ENCODE results near the gene OR51B4. TPM values are rescaled to one million over a fixed set of nuclear protein-coding genes. Genes with fewer than 3 reads are reported as not detected.

The OR51B4 gene
- total and polyA plus RNA-seq, 9 of the 15 experiments (the other 6 are each of a cell fraction or from before 2014, with no cell fraction given) = 17.1 to 64.6 (median 39.9) TPM

DNA sequence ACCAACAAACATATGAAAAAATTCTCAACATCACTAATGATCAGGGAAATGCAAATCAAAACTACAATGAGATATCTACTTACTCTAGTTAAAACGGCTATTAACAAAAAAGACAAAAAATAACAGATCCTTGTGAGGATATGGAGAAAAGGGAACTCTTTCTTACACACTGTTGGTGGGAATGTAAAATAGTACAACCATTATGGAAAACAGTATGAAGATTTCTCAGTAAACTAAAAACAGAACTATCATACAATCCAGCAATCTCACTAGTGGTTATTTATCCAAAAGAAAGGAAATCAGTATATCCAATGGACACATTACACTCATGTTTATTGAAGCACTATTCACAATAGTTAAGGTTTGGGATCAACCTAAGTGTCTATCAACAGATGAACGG is 35.9 kb downstream of the OR51B4 start:
- no peak for DNase-seq (ENCODE audit: extremely low read depth in 1 of 4, low spot score in 3 of 4)
- H3K9ac ChIP-seq (ENCODE audit: insufficient read depth in 1 of 2, low read depth in 2 of 2, low read length in 2 of 2) = no peak overlapping the region
- no peak overlapping the region for H2AFZ ChIP-seq (ENCODE audit: low read depth, low read length)
- no peaks in the 10 kb centered on the region for H3K9me3 ChIP-seq (replicated peaks; ENCODE audit: control insufficient read depth, insufficient read depth, low read depth, low read length)
- H3K79me2 ChIP-seq (ENCODE audit: control insufficient read depth, insufficient read depth, low read length) = peaks cover 41% of the 10 kb centered on the region
- no peak overlapping the region for H3K27ac ChIP-seq (ENCODE audit: extremely low read depth, low read depth, low read length)
- intact Hi-C loops (cut with micrococcal nuclease) = no loop called here
- no peak overlapping the region for H3K4me3 ChIP-seq
- no peaks in the 10 kb centered on the region for H3K9me1 ChIP-seq (ENCODE audit: control insufficient read depth, insufficient read depth, low read length)
- no peak for FAIRE-seq
- BruUV-seq (replicated peaks) = no TSS peak
- H4K20me1 ChIP-seq (replicated peaks; ENCODE audit: control insufficient read depth, insufficient read depth, low read length) = no peaks in the 10 kb centered on the region
- POLR2A ChIA-PET = interaction anchor here (0.6 to 2.4 kb wide), 5 partner anchors 10 to 135 kb away, joined by 3 to 5 read pairs (median 4); no protein-coding TSS in a partner anchor
- no peaks in the 10 kb centered on the region for H3K27me3 ChIP-seq (ENCODE audit: control insufficient read depth in 2 of 2, insufficient read depth in 2 of 2, low read length in 2 of 2)
- WGBS (ENCODE audit: insufficient coverage, low coverage, missing lambda C conversion rate) = 60% methylated on average over 2 of the region's 2 CpGs
- ATAC-seq = no peak
- in situ Hi-C loops (cut with MboI) = no loop called here
- CTCF ChIA-PET (ENCODE audit: low intra/inter-chr PET ratio) = no interaction called here
- peaks cover 28% of the 10 kb centered on the region for H3K36me3 ChIP-seq (ENCODE audit: control insufficient read depth, insufficient read depth, low read length)
- TF ChIP-seq SLC30A9 (CRISPR knock-in tag; IDR thresholded peaks at IDR 0.05) (no peak), ZNF436 (CRISPR knock-in tag; IDR thresholded peaks at IDR 0.05) (0 out of 2 replicates have a peak, but pooled peaks have one; percentile 57), ZFP30 (CRISPR knock-in tag; IDR thresholded peaks at IDR 0.05; ENCODE audit: borderline replicate concordance) (peak; percentile 57; the same call in 1 of the 2 replicates)
- no peak overlapping the region for H3K4me2 ChIP-seq (ENCODE audit: insufficient read depth, low read length)
- H3K4me1 ChIP-seq (replicated peaks in 1 of 2; ENCODE audit: control insufficient read depth in 2 of 2, insufficient read depth in 2 of 2, low read length in 2 of 2) = peaks cover 0 to 26% of the 10 kb centered on the region in 2 experiments; a peak in 4 of 5 replicates

DNA sequence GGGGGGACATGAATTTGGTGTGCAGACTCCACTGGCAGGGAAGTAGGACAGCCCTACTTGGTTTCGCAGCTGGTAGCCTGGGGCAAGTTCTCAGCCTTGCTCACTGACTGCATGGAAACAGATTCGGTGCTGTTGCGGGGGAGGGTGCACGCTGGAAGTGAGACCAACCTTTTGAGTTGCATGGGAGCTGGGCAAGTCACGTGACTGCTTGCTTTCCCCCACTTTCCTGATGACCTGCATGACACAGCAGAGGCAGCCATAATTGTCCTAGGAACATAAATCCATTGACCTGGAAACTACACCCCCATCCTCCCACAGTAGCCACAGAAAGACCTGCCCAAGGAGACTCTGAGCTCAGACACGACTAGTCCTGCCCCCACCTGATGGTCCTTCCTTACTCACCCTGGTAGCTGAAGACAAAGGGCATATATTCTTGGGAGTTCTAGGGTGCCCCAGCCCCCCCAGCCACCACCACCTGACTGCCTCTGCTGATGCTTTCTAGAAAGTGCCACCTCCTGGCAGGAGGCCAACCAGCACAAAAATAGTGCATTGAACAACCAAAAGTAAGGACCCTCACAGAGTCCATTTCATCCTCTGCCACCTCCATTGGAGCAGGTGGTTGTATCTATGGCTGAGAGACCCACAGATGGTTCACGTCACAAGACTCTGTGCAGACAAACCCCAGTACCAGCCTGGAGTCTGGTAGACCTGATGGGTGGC is 43.0 kb downstream of the OR51B4 start:
- intact Hi-C loops (cut with micrococcal nuclease) = no loop called here
- peaks cover 4% of the 10 kb centered on the region; the same call in 1 of the 2 replicates for H4K20me1 ChIP-seq (replicated peaks; ENCODE audit: control insufficient read depth, insufficient read depth, low read length)
- H3K4me1 ChIP-seq (replicated peaks in 1 of 2; ENCODE audit: control insufficient read depth in 2 of 2, insufficient read depth in 2 of 2, low read length in 2 of 2) = peaks cover 25 to 40% of the 10 kb centered on the region in 2 experiments
- H3K27me3 ChIP-seq (ENCODE audit: control insufficient read depth in 2 of 2, insufficient read depth in 2 of 2, low read length in 2 of 2) = no peaks in the 10 kb centered on the region
- ATAC-seq (peak; percentile 8), DNase-seq (ENCODE audit: extremely low read depth in 1 of 4, low spot score in 3 of 4) (peak; percentile 40 to 89 (median 48)), FAIRE-seq (peak; percentile 57)
- peak overlapping the region; percentile 39 for H3K4me2 ChIP-seq (ENCODE audit: insufficient read depth, low read length)
- peak overlapping the region in 1 of 2 experiments; percentile 81; a peak in 3 of 4 replicates for H3K9ac ChIP-seq (ENCODE audit: insufficient read depth in 1 of 2, low read depth in 2 of 2, low read length in 2 of 2)
- H2AFZ ChIP-seq (ENCODE audit: low read depth, low read length) = peak overlapping the region; percentile 41
- CTCF ChIA-PET (ENCODE audit: low intra/inter-chr PET ratio) = no interaction called here
- H3K79me2 ChIP-seq (ENCODE audit: control insufficient read depth, insufficient read depth, low read length) = peaks cover 29% of the 10 kb centered on the region
- POLR2A ChIA-PET = interaction anchor here (1.4 to 3.7 kb wide), 4 partner anchors 9 to 22 kb away, joined by 3 to 31 read pairs (median 10); partner anchors contain the start of gene HBE1
- no TSS peak for BruUV-seq (replicated peaks)
- H3K36me3 ChIP-seq (ENCODE audit: control insufficient read depth, insufficient read depth, low read length) = peaks cover 6% of the 10 kb centered on the region; the same call in 1 of the 3 replicates
- no peaks in the 10 kb centered on the region for H3K9me1 ChIP-seq (ENCODE audit: control insufficient read depth, insufficient read depth, low read length)
- peak overlapping the region; percentile 56 for H3K27ac ChIP-seq (ENCODE audit: extremely low read depth, low read depth, low read length)
- in situ Hi-C loops (cut with MboI) = no loop called here
- H3K4me3 ChIP-seq = no peak overlapping the region
- no peaks in the 10 kb centered on the region for H3K9me3 ChIP-seq (replicated peaks; ENCODE audit: control insufficient read depth, insufficient read depth, low read depth, low read length)
- 8% methylated on average over 4 of the region's 7 CpGs for WGBS (ENCODE audit: insufficient coverage, low coverage, missing lambda C conversion rate)
- TF ChIP-seq ZNF212 (CRISPR knock-in tag; IDR thresholded peaks at IDR 0.05) (no peak), ZNF431 (CRISPR knock-in tag; IDR thresholded peaks at IDR 0.05) (no peak), PHF21A (IDR thresholded peaks at IDR 0.05; ENCODE audit: borderline replicate concordance, low read depth) (no peak), NR2C2 (CRISPR knock-in tag; IDR thresholded peaks at IDR 0.05) (0 out of 2 replicates have a peak, but pooled peaks have one; percentile 30), NR2C2 (tag; IDR thresholded peaks at IDR 0.05) (peak; percentile 85), ZNF3 (CRISPR knock-in tag; IDR thresholded peaks at IDR 0.05) (no peak), PPARD (CRISPR knock-in tag; IDR thresholded peaks at IDR 0.05) (no peak), ZNF696 (CRISPR knock-in tag; conservative IDR thresholded peaks at IDR 0.05) (no peak), EP300 (IDR thresholded peaks at IDR 0.05; ENCODE audit: low read length) (peak; percentile 29; the same call in 1 of the 2 replicates), KLF6 (CRISPR knock-in tag; IDR thresholded peaks at IDR 0.05; ENCODE audit: borderline replicate concordance) (peak; percentile 66; the same call in 1 of the 2 replicates), TCF7 (IDR thresholded peaks at IDR 0.05; ENCODE audit: borderline replicate concordance) (no peak)
- TF ChIP-seq, protein P1, sequence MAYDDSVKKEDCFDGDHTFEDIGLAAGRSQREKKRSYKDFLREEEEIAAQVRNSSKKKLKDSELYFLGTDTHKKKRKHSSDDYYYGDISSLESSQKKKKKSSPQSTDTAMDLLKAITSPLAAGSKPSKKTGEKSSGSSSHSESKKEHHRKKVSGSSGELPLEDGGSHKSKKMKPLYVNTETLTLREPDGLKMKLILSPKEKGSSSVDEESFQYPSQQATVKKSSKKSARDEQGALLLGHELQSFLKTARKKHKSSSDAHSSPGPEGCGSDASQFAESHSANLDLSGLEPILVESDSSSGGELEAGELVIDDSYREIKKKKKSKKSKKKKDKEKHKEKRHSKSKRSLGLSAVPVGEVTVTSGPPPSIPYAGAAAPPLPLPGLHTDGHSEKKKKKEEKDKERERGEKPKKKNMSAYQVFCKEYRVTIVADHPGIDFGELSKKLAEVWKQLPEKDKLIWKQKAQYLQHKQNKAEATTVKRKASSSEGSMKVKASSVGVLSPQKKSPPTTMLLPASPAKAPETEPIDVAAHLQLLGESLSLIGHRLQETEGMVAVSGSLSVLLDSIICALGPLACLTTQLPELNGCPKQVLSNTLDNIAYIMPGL (CRISPR knock-in tag; IDR thresholded peaks at IDR 0.05) = no peak
